Activated CD4-positive, alpha-beta T cell treated with anti-CD3 and anti-CD28 coated beads for 4 hours (primary cell): ENCODE measurements around the gene SYPL2.

Experiments used
- DNase-seq, 2 donors: peaks; one replicate each; pipeline ENCODE4 v3.0.0-alpha.2; 2020

Gene SYPL2

DNA sequence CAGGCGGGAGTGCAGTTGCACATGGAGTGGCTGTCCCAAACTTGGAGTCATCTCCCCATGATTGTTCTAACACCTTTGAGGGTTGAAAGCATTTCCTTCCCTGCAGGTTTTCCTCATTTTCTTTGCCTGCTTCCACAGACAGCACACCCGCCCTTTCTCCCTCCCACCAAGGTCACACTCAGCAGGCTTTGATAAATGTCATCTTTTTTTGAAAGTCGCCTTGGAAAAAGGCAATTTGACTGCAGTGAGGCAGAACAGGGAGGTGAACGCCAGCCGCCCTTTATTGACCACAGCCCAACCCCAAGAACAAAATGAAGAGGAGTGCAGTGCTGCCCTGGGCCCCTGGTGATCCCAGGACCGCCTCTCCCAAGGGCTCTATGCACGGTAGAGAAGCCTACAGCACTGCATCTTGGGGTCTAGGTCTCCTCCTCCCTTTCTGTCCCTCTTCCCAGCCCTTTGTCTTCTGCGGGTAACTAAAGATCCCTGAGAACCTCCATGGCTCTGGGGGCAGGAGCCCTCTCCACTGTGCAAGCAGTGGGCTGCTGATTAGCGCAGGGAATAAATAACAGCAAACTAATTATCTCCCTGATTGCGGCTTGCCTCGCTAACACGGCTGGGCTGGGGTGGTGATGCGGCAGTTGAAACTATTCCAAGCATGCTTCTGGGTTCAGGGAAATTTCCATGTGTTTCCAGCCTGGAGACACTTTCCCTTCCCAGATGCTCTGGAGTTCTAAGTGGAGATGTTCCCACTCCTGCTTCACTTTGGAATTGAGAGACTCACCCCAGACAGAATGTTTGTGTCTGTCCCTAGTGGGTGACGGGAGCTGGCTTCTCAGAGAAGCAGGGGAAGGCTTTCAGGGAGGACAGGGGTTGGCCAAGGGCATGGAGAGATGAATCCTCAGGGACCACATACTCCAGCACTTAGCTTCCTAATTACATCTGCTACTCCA, 54.9 kb downstream of the SYPL2 start:
- DNase-seq = no peak

GRCh38 chr1:109522026-109522425, 55.7 kb downstream of the SYPL2 start:
- DNase-seq = no peak

DNA sequence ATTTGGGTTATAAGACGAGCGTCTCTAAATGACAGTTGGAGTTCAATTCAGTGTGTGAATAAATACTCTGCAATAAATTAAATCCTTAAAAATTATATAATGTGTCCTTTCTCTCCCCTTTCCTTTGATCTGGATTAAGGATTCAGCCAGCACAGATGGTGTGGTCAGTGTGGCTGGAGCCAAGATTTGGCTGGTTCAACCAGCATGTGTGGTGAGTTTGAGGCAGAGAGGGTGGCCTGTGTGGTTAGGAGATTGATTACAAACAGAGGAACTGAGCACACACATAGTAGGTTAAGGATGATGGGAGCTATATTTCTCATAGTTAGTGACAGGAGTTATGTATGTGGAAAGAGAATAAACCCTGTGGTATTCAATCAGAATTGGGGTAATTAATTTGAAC, 57.4 kb downstream of the SYPL2 start:
- DNase-seq = no peak

- DNase-seq = no peak
These were observed 60.9 kb downstream of the SYPL2 start for GRCh38 chr1:109527098-109527811.

DNA sequence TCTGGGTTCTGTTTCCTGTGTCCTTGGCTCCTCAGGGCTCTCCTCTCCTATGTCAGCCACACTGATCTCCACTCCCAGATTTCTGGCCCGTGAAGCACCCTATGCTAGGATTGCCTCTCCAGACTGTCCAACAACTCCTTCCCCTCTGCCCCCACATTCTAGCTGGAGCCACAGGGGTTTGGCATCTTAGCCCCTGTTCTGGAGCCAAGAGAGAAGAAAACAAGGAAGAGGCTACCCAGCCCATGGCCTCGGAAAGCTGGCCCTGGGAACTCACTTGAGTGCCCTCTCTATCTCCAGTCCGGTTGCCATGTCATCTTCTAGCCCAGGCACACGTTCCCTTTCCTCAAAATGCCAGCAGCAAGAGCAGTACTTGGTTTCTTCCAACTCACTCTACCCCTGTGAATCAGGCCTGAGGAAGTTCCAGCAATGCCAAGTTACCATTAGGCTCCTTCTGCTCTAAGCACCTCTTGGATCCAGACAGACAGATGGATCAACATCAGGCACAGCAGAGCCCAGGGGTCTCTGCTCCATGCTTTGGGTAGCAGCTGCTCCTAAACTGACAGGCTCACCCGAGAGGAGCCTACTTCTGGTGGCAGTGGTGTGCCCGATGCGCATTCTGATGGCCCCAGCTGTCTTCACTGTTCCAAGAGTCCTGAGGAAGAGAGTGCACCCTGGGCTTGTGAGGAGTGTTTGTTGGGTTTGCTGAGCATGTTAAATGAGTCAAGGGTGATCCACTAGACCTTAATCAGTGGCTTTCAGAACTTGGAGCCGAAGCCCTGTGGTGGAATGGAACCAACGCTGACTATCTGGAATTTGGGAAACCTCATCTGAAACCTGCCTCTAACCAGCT, 61.7 kb downstream of the SYPL2 start:
- no peak for DNase-seq

DNA sequence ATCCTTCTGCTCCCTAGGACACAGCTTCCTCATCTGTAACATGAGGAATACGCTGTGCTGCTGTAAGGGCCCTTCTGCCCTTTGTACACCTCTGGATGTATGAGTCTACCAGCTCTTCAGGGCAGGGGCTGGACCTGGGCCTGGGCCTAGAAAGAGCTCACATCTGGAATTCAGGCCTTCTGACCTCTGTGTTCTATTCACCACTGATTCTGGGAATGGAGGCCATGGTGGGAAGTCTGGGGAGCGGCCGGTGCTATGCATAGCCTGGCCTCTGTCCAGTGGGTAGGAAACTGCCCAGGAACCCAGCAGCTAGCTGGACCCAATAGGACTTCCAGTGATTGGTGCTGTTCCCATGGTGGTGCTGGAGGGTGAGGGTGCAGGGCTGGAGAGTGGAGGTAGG, 62.4 kb downstream of the SYPL2 start:
- no peak for DNase-seq

DNA sequence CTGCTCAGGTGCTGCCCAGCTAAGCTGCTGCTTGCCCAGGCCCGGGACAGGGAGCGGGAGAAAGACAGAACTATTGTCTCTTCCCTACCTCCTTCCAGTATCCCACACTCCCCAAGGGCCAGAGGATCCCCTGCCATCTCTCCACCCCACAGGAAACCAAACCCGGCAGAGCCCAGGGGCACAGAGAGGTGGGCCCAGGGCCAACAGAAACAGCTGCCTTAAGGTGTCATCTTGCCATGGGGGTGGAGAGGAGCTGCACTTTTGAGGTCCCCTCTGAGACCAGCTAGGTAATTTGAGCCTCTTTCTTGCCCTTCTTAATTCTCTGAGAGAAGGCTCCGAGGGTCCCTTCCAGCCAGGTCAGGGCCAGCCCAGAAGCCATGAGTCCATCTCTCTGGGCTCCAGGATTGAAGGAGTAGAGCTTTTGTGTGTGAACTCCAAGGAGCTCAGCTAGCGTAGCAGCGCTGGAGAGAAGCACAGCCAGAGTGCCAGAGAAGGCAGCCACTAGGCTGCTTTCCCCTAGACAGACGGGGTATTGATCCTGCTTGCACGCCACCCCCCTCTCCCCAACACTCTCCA, 63.6 kb downstream of the SYPL2 start:
- DNase-seq = no peak

GRCh38 chr1:109530457-109531087, 64.2 kb downstream of the SYPL2 start:
- no peak for DNase-seq

DNA sequence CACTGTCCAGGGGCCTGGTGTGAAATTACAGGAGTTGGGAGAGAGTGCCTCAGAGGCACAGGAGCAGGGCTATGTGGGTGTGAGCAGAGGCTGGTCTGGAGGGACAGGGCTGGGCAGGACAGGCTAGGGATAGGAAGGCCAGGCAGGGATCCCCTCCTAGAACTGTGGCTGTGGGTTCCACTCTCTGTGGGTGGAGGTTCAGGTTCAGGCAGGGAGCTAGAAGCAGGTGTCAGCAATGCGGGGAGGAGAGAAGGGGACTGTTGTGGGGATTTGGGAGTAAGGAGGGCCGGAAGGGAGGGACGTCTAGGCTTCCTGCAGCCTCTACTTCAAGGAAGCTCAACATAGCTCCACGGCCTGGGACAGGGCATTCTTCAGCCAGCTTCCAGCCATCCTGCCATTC, 65.0 kb downstream of the SYPL2 start:
- no peak for DNase-seq
